NOMO-1 treated with DMSO at 0.1 percent for 48 hours (cell line): ENCODE results near the gene GFY.

Source experiments
- DNase-seq: peaks from one replicate; lab custom pipeline; 2025; ENCODE audit not compliant: unreplicated experiment; lab: John Stamatoyannopoulos, UW

Gene GFY

DNA sequence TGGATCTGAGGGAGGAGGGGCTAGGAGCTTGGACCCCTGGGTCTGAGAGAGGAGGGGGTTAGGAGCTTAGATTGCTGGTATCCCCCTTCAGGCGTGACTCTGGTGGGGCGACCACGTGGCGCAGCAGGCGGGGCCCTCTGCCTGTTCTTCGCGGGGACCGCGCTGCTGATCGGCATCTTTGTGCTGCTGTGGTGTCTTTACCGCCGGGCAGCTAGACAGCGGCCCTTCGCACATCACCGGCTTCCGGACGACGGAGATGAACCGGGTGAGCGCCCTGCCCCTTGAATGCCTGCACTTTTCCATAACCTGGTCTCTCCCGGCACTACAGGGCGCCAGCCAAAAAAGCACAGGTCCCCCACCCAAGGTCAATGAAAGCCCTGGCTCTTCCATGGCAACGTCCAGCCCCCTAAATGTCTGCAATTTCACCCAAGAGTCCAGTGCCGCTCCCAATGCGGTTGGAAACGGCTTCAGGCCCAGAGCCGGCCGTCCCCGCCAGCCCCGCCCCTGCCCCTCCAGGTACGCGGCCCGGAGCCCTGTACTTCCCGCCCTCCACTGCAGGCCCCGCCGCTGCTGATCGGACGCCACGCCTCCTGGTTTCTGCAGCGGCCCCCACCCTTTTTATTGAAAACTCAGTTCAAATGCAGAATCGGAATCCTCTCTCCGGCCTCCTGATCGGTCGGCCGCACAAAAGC lies 2.8 kb downstream of the GFY start:
- DNase-seq, result peak; percentile 3

DNA sequence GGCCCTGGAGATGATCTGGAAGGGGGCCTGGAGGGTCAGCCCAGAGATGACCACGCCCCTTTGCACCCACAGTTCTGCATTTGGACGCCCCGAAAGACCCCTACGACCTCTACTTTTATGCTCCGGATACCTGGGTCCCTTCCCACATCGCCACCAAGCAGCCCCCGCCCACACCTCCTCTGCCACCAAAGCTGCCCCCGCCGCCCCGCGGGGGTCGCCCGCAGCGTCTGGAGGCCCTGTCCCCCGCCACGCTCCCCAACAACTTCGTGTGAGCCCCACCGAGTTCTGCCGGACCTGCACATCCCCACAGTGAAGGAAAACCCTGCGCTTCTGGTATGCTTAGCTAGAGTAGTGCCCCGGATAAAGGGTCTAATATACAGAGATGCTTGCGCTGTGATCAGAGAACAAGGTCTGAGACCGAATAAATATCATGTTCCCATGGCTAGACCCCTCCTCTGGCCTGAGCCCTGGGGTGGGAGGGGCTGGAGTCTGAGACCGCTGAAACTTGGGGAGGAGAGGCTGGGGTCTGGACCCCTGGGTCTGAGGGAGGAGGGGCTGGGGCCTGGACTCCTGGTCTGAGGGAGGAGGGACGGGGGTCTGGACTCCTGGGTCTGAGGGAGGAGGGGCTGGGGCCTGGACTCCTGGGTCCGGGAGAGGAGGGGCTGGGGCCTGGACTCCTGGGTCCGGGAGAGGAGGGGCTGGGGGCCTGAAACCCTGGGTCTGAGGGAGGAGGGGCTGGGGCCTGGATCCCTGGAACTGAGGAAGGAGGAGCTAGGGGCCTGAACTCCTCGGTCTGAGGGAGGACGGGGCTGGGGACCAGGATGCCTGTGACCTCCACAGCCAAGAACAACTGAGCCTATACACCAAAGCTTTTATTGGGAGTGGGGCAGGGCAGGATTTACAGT lies 3.6 kb downstream of the GFY start:
- no peak for DNase-seq

DNA sequence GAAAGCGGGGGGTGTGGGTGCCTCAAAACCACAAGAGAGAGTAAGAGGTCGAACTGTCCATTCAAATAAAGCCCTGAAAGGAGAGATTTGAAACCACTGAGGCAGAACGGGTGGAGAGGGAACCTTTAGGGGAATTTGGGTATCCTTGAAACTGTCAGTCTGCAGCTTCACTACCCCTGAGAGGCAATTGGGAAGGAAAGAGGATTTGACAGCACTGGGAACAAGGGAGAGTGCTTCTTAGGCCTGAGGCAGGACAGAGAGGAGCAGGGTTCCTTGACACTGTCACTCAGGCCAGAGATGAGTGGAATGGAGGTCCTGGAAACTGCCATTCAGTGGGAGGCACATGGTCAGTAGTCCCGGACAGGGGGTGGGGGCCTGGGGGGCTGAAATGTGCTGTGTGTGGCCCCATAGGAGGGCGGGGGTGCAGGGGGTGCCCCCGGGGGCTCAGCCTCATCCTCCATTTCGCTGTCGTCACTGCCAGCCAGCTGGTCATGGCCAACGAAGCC lies 5.0 kb downstream of the GFY start:
- no peak for DNase-seq

DNA sequence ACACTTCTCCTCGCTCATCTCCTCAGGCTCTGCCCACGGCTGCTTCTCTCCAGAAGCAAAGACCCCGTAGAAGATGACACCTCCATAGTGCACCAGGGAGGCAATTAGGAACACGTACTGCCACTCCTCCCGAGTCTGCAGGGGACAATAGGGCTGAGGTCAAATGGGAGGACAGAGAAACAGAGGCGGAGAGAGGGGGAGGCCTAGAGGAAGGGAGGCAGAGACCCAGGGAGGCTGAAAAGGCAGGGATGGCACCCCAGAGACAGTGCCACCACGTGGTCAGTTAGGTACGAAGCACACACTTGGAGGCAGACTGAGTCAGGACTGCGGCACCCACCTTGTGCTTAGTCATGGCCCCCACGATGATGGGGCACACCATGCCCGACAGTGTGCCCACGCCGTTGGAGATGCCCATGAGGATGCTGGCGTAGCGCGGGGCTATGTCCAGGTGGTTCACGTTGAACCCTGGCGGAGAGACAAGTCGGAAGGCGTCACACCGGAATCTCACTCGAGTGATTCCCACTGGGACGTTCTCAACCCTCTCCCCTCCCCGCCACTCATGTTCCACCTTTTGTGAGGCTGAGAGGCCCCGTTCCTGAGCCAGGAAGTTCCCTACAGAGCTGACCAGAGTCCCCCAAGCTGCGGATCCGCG lies 5.6 kb downstream of the GFY start:
- peak; percentile 13 for DNase-seq

DNA sequence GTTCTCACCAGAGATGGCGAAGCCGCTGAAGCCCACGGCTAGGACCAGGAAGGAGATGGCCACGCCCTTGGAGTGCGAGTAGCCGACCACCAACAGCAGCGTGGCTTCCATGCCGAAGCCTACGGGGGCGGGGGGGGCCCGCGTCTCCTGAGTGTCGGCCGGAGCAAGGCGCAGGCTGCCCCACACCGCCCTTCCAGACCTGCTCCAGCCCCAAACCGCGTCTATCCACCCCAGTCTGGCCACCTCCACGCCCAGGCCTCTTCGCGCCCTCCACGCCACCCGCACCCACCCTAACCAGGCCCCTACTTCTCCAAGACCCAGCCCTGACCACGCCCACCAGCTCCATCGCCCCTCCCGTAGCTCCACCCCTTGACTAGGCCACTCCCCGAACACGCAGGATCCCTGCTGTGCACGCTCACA lies 6.2 kb downstream of the GFY start:
- DNase-seq, result no peak

DNA sequence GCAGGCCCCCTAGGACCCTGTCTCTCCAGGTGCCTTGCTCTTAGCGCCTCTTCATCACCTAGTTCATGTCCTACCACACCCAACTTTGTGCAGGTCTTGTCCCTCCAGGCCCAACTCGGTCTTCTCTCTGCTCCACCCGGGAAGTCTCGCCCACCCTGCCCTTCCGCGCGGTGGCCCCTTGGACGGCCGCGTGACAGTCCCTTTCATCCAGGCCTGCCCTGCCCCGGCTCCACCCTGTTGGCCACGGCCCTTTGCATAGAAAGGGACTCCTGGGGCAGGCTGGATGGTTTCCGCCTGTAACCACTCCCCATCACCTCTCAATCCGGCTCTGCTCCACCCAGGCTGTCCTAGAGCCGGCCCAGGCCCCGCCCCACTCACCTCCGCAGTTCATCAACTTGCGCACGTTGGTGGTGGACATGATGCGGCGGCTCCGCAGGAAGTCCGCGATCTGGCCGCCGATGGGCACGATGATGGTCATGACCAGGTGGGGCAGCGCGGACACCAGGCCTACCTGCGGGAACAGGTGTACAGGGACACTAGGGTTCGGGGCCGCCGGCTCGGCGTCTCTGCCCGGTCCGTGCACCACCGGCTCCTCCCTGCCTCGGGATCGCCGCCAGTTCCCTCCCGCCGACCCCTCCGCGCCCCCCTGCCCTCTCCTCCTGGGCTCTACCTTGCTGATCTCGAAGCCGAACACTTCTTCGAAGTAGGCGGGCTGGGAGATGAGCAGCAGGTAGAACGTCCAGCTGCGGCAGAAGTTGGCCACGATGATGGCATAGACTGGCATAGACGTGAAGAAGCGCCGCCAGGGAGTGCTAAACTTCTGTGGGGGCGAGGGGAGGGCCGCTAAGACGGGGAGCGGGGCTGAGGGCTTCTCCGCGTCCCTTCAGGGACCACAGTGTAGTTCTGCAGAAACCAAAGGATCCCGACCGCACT lies 7.2 kb downstream of the GFY start:
- DNase-seq, result no peak

DNA sequence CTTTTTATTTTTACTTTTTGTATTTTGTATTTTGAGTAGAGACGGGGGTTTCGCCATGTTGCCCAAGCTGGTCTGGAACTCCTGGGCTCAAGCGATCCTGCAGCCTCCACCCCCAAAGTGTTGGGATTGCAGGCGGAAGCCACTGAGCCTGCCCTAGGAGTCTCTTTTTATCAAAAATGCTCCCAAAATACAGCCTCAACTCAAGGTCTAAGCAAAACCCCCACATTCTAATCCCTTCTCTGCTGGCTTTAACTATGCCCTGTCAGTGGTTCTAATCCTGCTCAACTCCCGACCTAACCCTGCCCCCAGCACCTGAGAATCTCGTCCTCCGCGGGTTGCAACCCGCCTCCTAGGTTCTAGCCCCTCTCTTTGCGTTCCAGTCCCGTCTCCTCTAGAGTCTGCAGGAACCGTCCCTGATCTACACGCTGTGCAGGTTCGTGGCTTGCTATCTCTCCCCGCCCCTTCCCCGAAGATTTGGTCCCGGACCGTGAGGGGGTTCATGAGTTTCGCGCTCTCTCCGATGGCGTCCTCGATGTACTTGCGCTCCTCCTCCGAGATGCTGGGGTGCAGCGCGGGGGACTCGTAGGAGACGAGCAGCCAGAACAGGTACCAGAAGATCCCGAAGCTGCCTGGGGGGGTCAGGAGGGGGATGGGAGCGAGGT lies 8.2 kb downstream of the GFY start:
- no peak for DNase-seq

DNA sequence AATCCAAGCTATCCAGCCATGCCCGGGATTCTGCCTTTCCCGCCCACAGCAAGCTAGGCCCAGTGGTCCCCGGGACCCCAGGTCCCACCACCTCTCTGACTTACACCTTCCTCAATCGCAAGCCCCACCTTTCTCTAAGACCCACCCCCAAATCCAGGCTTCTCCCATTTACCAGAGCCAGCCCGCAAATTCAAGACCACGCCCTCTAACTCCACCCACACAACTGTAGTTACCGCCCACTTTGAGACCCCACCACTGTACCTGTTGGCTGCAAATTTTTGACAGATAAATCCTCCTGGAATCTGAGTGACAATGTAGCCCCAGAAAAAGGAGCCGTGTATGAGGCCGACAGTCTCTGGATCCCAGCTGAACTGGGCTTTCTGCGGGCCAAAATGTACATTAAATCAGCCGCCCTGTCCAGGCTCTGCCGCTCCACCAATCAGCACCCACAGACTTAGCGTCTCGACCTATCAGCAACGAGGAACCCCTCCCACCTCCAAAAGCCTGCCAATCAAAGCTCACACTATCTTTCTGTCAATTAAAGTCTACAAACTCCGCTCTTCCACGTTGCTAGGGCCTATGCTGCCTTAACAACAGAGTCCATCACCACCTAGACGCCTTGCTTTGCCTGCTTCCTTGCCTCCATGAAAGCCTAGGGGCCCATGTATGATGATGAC lies 9.9 kb downstream of the GFY start:
- DNase-seq, result no peak

DNA sequence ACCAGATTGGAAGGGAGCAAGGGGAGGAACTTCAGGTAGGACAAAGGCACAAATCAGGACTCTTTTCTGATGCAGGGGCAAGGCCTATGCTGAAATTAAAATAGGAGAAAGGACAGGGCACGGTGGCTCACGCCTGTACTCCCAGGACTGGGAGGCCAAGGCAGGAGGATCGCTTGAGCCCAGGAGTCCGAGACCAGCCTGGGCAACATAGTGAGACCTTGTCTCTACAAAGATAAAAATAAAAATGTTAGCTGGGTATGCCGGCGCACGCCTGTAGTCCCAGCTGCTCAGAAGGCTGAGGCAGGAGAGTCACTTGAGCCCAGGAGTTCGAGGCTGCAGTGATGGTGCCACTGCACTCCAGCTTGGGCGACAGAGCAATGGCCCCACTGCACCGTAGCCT lies 10.5 kb downstream of the GFY start:
- no peak for DNase-seq

DNA sequence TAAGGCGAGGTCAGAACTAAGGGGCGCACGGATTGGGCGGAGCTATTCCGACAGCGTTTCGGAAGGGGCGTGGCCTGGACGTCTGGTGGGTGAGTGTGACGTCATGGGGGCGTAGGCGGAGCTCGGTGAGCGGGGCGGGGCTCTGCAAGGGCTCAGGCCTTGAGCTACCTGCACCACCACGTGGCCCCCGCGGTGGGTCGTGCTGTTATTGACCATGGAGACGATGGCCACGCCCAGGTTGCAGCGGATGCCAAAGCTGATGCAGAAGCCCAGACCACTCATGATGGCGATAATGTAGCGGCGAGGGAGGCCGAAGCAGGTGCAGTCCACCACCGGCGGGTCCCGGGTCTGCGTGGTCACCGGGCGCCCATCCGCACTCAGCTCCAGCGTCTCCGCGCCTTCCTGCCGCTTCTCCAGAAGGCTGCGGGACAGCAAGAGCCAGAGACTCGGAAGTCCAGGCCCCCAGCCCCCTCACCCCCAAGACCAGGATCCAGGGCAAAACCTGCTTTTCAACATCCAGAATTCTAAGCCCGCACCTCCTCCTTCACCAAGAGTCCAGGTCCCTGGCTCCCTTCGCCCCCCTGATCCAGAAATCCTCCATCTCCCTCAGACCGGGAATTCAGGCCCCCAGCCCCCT lies 11.3 kb downstream of the GFY start:
- DNase-seq, result no peak

DNA sequence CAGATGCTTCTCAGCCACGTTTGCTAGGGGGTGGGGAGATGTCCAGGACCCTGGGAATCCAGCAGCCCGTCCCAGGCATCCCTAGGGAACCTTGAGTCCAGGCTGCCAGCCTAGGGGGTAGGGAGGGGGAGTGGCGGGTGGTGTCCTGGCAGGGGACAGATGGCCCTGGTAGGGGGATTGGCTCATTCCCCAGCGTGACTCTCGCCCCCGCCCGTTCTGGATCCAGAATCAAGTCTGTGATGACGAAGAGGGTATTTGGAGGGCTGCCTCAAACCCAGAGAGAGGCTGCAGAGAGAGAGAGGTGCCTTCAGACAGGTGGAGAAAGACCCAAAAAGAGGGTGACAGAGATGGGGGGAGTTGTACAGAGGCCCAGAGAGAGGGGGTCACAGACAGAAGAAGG lies 12.0 kb downstream of the GFY start:
- DNase-seq, result no peak

DNA sequence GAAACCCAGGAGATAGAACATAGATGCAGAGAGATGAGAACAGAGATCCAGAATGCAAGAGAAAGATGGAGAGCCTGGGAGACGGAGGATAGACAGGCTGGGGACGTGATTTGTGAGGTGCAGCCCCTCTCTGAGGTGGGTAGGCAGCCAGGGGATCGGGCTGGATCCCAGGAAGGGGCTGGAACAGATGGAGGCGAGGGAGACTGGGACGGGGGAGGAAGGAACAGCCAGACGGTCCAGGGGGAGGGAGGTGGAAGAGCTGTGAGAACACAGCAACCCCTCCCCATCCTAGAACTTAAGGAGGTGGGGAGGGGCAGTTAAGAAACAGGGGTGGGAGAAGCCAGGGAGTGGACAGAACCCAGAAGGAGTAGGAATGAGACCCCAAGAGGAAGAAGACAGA lies 13.1 kb downstream of the GFY start:
- DNase-seq, result no peak

DNA sequence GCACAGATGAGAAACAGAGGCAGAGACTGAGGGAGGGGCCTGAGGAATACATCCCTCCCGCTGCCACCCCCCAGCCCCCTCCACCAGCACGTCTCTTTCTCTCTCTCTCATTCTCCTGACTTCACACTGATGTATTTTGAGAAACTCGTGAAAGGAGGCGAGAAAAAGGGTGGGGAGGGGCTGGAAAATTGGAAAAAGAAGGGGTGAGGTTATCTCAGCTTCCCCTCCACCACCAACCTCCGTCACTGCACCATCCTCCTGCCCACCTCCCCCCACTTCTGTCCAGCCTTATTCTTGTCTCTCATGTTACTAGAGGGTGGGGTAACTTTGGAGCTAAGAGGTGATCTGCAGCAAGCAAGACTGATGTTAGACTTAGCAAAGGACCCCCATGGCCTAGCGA lies 14.6 kb downstream of the GFY start:
- no peak for DNase-seq

DNA sequence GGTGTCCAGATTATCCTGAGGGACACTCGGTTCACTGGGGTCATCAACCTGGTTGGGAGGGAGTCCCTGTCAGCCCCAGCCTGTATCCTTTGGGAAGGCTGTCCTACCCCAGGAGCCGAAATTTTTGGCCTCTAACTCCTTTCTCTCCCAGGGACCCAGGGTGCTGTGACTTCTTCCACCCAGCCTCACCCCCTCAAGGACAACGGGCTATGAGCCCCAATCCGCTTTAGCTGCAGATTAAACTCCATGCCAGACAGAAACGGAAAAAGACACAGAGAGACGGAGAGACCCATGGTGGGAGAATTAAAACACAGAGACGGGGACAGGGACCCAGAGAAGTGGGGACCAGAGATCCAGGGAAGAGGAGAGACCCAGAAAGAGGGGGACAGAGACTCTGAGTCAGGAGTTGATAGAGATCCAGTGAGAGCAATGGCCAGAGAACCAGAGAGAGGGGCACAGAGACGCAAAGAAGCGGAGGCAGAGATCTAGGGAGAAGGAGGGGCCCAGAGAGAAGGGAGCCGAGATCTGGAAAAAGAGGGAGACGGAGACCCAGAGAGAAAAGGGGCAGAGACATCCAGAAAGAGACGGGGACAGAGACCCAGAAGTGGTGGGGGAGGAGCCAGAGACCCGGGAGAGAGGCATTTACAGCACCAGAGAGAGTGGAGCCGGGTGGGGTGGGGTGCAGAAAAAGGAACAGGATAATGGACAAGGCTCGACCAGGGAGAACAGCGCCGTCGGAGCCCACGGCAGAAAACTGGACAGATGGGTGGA lies 15.4 kb downstream of the GFY start:
- no peak for DNase-seq

DNA sequence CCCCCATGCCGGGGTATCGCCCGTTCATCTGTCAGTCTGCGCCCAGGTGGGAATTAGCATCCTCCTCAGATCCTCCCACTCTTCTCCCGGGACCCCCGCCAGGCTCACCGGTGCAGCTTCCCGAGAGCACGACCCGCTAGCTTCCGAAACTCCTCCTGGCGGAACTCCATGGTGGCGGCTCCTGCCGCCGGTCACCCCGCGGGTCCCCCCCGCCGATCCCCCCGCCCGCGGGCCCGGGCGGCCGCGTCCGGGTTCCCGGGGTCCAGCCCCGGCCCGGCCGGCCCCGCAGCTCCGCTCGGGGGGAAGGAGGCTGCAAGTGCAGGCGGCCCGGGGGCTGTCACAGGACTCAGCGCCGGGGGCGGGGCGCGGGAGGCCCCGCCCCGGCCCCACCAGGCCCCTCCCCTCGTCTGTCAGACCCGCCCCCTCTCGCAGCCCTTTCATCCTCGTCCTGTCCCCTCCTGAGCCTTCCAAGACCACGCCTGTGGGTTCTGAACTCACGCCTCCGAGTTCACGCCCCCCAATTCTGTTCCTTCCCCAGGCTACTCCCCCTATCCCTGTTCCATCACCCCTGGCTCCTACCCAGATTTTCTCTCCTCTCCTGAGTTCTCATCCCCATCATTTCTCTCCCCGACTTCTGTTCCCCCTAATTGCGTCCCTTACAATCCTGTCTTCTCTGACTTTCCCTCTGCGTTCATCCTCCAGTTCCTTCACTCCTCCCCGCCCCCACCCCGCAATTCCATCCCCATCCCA lies 16.2 kb downstream of the GFY start, which contains the start of gene SLC17A7:
TSS of gene SLC17A7 (minus strand) at position 318 of the 750 bp plus-strand sequence. CDS start at position 170, 148 bp downstream.
- DNase-seq, result no peak

DNA sequence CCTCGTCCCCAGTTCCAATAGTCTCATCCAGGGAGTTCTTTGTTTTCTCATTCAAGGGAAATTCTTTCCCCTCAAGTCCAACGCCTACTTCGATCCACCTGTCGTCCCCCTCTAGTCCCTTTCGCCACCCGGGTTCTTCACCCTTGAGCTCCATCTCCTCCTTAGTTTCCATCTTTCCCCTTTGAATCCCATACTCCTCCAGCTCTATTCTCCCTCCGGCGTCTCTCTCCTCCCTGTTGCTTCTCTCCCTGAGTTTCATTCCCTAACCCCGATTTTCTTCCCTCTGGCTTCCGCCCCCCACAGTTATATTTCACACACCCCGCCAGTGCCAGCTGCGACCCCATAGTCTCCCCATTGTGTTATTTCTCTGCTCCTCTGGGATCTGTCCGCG lies 16.8 kb downstream of the GFY start:
- DNase-seq, result no peak

DNA sequence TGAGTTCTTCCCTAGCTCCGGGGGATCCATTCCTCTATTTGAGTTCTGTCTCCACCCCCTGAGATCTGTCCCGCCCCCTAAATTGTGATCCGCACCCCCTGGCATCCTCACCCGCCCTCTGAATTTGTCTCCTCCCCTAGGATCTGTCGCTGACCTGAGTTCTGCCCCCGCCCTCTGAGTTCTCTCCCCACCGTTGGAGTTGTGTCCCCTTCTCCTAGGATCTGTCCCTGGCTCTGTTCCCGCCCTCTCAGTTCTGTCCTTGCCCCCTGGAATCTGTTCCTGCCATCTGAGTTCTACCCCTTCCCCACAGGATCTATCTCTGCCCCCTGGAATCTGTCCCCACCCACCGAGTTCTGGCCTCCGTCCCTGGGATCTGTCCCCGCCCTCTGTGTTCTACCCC lies 17.2 kb downstream of the GFY start:
- peak; percentile 38 for DNase-seq
